ENCODE results near the gene NR2F1-AS1.

- TF ChIP-seq CTCF (IDR thresholded peaks at IDR 0.05; ENCODE audit: extremely low read depth in 1 of 2, insufficient read depth in 1 of 2, low read depth in 1 of 2, low read length in 2 of 2), result peak in 1 of 2 donors; percentile 12
- TF ChIP-seq POLR2A (IDR thresholded peaks at IDR 0.05; ENCODE audit: low read depth, low read length), result no peak
- TF ChIP-seq MAX (IDR thresholded peaks at IDR 0.05; ENCODE audit: insufficient read depth, insufficient read length), result no peak
Measured at GRCh38 chr5:93596676-93597490, 15.9 kb upstream of the NR2F1-AS1 start.
